Stimulated activated CD8-positive, alpha-beta memory T cell treated with anti-CD3 and anti-CD28 coated beads, Interleukin-7, amount 100 ng/mL, for 24 hours (primary cell): ENCODE data around the gene LYST.

Experiments
- DNase-seq: peaks from one replicate; pipeline ENCODE4 v3.0.0-alpha.2; 2020; ENCODE audit warnings: low read depth

LYST gene

DNA sequence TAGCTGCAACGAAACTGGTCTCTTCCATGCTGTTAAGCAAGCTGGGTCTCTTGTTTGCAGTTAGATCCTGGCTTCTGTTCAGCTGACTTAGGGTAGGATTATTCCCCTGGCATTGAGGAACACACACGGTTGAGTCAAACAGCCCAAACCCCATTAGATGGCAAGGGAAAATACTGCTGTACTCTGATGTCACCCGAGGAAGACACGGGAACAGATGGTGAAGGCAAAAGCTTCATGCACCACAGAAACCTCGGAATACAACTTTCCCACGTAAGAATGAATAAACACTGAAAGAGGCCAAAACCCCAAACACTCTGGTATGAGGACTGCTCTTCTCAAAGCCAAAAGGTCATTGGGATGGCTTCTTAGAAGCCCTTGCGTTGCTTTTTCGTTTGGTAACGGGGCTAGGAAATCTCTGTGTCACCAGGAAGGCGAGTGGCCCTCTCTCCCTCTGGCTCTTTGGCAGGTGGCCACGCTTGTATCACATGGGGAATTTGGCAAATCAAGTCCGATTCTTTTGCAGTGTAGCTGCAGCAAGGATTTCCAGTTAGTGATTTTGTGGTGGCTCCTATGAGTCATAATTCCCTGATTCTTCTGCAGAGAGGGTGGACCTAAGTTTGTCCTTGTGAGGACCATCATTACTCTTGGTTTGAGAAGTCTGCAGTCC lies 16.7 kb upstream of the LYST start:
- DNase-seq: no peak

DNA sequence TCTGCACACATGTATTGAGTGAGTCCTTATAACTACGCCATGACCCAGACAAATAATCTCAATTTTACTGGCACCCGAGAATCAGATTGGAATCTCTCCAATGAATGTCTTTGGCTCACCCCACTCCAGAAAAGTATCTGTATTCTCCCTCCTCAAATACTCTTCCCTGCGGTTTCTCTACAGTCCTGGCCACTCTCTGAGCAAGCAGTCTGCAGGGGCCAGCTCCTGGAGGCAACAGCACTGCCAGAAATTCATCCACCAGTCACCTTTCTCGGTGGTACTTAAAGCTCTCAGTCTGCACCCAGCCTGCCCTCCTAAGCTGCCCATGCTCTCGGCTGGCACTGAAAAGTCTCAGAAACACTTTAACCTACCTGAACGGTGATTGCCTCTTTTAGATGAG lies 16.1 kb upstream of the LYST start:
- DNase-seq: no peak

DNA sequence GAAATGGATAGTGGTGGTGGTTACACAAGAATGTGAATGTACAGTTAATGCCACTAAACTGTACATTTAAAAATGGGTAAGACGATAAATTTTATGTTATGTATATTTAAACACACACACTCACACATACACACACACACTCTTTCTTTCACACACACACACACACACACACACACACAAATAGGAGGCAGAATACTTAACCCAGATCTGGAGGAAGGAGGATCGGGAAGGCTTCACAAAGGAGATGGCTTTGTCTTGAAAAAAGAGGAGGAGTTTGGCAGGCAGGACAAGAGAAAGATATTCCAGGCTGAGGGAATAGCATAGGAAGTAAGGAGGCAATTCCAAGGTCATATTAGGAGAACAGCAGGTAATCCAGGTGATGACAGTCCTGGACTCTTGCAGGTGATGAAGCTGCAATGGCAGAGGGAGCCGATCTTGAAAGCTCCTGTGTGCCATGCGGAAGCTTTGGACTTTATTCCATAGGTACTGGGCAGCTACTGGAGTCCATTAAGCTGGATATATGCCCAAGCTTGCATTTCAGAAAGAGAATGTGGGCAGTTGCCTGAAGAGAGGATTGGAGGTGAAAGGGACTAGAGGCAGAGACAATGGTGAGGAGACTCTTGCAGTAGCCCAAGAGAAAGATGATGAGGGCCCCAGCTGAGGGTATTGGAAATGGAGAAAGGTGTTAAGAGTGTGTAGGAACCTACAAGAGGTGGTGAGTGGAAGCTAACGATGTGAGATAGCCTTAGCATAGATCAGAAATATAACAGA lies 15.4 kb upstream of the LYST start:
- no peak for DNase-seq

DNA sequence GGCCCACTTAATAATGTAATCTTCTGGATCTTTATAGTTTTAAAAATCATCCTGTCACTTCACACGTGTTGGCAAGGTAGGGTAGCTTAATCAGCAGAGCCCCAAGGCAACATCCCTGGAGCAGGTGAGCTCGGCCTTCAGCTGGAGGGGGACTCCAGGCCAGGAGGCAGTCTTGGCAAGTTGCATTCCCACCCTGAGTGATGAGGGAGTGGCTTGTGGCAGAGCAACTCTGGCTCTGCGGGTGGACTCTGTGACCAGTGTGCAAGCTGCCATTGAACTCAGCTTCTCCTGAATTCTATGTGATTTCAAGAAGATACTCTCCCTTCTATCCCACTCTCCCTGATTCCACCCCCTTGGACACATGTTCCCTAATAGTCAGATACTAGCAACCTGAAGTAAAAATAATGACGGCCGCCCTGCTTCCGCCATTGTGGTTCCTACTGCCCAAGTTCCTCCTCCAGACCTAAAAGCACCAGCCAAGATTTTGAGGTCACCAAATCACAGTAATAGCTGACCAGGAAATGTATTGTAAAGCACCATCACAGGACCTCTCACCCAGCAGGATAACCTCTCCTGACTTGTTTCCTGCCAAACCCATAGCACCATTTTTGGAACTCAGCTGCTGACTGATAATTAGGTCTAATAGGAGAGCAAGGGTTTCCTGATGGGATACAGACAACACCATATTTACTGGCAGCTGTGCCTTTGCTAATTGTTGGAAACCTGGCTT lies 11.5 kb upstream of the LYST start:
- DNase-seq: no peak

DNA sequence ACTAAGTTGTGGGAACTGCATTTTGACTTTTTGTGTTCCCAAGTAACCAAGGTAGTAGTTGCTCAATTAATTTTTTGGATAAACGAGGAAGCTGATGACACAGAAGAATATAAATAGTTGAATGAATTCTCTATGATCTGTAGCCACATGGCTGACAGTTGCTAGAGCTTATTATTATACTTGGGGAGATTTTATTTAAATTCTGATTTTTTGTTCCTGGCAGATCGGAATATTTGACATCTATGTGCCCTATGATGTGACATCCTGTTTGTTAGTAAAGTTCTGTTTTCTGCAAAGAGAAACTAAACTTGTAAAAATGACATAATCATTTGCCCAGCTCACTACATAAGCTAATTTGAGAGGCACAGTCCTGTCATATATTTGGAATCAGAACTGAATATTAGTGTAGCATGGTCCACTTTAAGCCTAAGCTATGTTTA lies 9.7 kb upstream of the LYST start:
- DNase-seq: no peak

DNA sequence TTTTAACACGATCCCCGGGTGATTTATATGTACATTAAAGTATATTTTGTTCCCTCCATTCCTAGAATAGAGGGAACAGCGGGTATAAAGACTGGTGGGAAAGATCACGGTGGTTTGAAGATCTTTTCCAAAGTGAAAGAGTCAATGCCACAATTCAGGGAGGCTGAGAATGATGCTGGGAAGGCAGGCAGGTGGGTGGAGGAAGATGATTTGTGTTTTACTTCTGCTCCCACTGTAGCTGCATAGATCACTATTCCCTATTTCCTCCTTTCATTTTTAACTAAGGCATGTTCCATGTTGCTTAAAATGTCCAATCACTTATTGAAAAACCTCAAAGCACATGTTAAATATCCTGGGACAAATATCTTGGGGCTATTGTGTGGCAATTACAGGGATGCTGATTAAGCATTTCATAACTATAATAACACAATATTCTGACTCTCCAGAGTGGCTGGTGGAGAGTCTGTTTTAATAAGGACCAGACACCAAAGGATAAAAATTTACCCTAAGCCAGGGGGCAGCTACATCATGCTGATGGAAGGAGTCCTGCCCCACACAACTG lies 8.4 kb upstream of the LYST start:
- no peak for DNase-seq

DNA sequence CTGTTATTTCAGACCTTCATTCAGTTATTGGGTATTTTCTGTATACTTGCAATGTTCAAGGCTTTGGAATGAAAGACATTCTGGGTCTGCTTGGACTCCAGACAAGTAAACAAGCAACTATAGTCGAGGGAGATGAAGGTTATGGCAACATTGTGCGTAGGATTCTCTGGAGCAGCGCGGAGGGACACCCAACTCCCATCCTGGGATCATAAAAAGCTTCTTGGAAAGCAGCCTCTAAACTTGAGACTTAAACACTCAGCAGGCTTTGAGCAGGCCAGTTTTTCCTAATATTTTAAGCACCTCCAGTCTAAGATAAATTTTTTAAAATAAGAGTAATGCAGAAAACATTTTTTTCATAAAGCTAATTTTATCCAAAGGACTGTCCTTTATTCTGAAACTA lies 7.6 kb upstream of the LYST start:
- DNase-seq: no peak

DNA sequence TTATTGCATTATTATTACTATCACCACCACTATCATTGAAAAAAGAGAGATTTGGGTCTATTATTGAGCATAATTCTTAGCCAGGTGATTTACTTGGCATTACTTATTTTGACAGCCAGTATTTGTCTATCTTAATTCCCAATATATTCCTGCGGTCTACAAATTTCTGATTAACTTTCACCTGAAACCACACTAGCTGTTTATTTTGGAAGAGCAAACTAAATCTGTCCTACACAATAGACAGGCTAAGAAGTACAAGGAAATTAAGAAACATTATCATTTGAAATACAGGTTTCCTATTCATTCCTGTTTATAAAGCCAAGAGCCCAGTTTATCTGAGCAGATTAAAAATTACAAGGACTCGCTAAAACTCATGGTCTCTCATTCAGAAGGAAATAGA lies 6.9 kb upstream of the LYST start:
- DNase-seq: no peak

DNA sequence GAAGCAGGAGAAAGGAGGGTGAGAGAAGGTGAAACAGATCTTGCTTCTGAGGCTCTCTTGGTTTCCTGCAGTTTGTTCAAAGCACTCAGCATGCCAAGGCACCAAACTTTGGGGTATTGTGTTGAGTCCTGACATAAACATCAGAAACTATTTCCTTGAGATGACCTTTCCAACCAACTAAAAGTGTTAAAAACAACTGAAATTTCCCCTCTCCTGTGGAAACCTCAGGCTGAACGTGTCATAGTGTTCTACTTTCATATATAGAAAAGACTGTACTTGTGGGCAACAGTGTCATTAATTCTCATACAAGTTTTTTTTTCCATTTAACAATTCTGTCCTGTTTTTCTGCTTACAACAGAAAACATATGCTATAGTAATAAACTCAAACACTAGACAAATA lies 6.3 kb upstream of the LYST start:
- no peak for DNase-seq

DNA sequence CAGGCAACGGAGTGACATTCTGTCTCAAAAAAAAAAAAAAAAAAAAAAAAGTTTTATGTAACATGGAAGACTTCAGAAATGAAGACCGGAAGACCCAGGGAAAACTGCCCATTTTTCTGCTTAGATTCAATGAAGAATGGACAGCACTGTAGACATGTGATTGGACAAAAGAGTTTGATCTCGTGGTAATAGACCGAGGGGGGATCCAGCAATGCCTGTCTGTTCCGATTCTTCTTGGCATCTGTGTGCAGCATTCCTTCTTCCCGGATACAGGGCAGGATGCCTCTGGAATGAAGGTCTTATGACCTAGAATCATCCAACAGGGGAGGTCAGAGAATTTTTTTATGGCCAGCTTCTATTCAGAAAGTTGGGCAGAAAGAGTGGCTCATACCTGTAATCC lies 5.6 kb upstream of the LYST start:
- DNase-seq: no peak

DNA sequence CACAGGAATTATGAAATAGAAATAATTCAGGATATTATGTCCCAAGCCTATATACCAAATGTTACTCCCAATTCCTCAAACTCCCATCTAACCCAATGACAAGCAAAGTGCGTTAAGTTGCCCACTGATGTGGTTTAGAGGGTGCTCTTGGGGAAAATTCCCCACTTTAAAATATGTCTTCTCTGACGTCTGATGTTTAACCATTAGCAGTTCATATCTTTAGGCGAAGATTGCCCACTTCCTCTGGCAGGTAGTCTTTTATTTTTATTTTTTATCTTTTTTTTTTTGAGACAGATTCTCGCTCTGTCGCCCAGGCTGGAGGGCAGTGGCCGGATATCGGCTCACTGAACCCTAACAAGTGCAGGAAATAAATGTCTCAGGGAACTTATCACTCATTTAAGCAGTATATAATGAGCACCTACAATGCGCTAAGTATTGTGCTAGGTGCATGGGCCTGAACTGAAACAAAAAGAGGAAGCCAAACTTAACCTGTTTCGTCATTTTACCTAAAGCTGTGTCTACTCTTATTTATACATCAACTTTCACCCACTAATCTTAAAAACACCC lies 1.3 kb upstream of the LYST start:
- DNase-seq: no peak

DNA sequence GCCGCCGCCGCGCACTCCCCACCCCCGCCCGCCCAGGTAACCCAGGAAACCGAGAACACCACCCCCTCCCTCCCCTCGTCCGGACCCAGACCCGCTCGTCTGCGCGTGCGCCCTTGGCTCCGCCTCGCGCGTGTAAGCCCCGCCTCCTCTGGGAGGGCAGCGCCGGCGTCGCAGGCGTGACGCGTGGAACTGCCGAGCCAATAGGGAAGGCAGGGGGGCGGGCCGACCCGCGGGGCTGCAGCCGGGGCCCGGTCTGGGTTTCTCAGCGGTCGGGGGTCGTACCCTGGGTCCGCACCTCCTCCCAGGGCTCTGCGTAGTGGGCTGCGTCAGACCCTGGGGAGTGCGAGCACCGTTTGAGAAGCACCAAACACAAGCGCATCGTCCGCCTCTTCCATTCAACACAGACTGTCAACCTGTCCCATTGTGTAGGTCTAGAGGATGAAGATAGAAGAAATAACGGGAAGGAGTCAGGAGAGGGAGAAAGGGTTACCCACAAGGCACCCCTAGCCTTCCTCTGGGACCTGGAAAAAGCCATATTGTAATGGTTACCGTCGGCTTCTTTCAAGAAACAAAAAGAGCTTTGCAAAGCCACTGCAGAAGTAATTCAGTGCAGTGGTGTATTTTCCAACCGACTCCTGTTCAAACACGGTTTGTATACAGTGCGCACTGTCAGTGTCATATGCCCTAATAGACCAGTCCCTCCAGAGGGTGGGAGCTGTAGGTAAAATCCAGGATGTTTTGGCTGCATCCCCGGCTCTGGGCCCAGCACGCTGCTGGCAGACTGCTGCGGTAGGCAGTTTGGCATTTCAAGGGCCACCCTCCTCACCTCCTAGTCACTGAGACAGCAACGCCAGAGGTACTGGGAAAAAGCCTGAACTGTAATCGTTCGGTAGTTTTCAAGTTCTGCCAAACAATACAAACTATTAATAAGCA lies 473 bp upstream of the LYST start:
- DNase-seq: peak; percentile 93

DNA sequence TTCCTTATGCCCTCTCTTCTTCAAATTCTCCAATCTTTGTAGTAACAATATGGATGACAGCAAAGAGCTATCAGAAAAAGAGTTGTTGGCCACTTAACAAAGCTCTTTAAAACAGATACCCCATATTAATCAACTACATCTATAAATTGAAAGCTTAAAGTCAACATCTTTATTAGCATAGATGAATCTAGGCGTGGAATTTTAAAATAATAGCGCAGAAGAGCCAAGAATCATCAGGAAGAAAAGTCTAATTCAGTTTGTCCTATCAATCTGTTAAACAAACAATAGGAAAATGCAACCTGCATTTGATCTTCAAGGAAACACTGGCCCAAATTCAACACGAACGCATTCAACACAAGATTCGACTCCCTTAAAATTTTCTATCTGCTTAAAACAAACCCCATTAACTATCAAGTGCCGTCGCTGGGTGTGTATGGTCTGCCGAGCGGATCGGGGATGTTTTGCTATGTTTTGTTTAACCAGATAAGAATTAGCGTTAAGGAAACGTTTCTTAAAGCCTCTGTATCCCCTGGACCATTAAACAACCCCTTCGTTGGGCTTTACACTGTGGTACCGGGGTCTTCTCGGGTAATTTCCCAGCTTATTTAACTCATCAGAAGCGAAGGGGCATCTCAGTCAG lies 1.0 kb downstream of the LYST start:
- DNase-seq: no peak

DNA sequence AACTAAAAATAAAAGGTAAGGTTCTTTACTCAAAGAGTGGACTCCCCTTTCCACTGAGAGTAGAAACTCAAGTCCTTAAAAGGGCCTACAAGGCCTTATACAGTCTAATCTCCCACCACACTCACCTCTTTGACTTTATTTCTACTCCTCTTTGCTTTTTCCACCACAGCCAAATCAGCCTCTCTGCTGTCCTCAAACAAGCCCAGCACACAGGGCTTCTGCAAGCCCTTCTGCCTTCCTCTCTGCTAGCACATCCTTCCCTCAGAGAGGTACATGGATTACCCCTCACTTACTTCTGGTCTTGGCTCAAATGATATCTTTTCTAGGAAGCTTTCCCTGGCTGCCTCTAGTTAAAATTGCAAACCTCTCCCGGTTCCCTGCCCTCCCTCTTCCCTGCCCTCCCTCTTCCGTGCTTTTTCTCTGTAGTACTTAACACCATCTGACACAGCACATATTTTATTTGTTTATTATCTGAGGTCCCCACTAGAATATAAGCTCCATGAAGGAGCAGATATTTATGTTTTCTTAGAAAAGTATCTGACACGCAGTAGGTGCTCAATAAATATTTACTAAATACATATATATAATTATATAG lies 1.7 kb downstream of the LYST start:
- no peak for DNase-seq

DNA sequence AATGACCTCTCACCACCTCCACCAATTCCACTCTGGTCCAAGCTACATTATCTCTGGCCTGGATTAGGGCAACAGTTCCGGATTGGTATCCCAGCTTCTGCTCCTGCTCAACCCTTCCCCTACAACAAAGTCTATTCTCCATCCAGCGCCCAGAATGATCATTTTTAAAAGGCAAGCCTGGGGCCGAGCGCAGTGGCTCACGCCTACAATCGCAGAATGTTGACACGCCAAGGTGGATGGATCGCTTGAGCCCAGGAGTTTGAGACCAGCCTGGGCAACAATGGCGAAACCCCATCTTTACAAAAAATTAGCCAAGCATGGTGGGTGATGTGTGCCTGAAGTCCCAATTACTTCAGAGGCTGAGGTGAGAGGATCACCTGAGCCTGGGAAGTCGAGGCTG lies 2.2 kb downstream of the LYST start:
- DNase-seq: no peak

DNA sequence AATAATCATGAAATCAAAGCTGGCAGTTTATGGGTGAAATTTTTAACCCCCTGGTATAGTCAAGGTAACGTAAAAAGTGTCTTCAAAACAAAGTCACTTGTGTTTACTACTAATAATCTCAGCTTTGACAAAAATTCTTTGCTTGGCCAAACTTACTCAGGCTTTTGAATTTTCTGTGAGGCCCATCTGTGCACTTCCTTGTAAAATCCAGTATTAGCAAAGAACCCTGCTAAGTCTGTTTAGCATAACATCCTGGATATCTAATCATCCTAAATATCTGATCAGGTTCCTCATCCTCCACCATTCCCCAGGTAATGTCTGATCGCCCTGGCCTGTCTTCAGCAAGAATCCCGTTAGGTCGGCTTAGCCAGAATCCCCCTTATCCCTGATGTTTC lies 3.0 kb downstream of the LYST start:
- DNase-seq: no peak

DNA sequence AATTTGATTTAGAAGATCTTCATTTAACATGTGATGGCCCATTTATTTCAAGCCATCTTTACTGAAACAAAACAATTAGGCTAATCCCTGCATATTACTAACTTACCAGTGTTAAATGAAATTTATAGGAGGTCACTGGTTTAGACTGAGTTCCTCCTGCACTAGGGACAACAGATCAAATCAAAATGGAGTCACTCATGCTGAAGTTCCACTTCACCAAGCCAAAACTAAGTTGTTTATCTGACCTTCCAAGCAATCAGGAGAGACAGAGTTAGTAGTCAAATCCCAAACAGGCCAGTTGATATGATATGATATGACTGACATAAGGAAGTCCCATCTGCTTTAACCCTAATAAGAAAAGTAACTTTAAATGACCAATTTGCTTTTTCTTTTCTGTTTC lies 4.8 kb downstream of the LYST start:
- DNase-seq: no peak

DNA sequence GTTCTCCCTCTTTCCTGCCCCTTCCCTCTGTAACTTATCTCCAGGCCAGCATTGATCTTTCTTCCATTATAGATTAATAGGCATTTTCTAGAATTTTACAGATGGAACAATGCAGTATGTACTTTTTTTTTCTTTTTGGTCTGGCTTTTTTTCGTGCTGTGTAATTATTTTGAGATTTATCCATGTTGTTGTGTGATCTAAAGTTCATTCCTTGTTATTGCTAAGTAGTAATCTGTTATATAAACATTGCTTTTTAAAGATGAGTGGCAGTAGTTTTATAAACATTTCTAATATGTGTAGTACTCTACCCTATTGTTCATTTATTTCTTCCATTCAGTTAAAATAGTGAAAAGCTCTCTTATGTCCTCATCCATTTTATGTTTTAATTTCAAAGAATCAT lies 5.9 kb downstream of the LYST start:
- DNase-seq: no peak

DNA sequence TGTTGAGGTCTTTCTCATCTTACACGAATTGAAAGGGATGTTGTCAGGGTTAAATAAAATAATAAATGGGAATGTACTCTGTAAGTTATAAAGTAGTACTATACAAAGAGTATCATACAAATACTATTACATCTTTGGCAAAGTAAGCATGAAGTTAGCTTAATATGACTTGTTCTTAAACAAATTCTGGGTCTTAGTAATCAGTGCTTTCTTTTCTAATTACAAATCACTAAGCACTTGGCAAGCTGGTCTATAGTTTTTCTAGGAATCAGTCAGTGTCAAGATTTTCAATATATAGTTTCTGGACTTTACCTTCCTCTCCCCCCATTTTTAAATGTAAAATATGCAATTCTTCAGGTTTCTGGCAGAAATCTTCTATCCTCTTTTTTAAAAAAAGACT lies 6.9 kb downstream of the LYST start:
- DNase-seq: no peak

DNA sequence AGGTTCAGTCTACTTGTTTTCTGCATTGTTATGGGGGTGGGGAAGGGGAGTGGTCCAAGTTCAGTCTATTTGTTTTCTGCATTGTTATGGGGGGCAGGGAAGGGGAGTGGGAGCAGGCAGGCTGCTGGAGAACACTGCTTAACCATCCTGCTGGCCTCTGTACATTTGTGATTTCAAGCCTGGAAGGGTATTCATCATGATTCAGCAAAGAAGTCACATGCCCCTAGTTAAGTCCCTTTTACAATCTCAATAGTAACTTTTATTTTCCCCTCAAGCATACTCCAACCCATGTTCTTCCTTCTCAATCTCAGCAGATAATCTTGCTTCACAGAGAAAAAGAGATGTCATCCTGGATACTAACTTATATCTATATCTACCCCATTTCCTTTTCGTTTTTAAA lies 7.9 kb downstream of the LYST start:
- no peak for DNase-seq

DNA sequence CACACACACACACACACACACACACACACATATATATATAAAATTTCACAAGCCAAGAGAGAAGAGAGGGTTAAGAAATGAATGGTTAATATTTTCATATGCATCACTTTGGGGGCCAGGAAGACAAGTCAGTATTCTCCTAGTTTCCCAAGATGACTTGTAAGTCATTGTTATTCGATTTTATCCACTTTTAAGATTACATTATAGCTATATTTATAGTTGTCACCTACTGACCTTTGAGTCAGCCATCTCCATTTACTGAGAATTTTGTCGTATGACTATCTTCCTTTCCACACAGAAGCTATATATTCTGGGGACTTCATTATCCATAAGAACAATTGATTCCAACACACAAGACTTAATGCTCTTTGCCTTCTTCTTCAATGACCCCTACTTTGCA lies 8.9 kb downstream of the LYST start:
- DNase-seq: no peak
